Stomach smooth muscle (tissue), 2 donors: ENCODE results near the gene CYB5RL.
A peak's percentile ranks its signal among the peaks of the same experiment; 100 is the strongest.

ENCODE experiments used
- H3K27ac ChIP-seq: one replicate; pipeline ENCODE4 v1.7.0; 2013; ENCODE audit warnings: mild to moderate bottlenecking, low read length, inconsistent platforms
- H3K27me3 ChIP-seq, 2 donors: one replicate each; pipeline ENCODE4 v1.7.0; 2013; ENCODE audit warnings: low read length in 2 of 2; ENCODE audit not compliant: insufficient read depth in 2 of 2, control insufficient read depth in 1 of 2
- H3K36me3 ChIP-seq, 2 donors: one replicate each; pipeline ENCODE4 v1.7.0; 2013; ENCODE audit warnings: low read length in 2 of 2; ENCODE audit not compliant: control insufficient read depth in 2 of 2, insufficient read depth in 2 of 2
- H3K4me1 ChIP-seq: one replicate; pipeline ENCODE4 v1.7.0; 2013; ENCODE audit warnings: low read length; ENCODE audit not compliant: control insufficient read depth, insufficient read depth
- H3K4me3 ChIP-seq, 2 donors: one replicate each; pipeline ENCODE4 v1.7.0; 2013; ENCODE audit warnings: low read length in 2 of 2
- H3K9ac ChIP-seq, 2 donors: one replicate each; pipeline ENCODE4 v1.7.0; 2013; ENCODE audit warnings: low read length in 2 of 2, mild to moderate bottlenecking in 1 of 2
- H3K9me3 ChIP-seq, 2 donors: one replicate each; pipeline ENCODE4 v1.7.0; 2013; ENCODE audit warnings: low read length in 2 of 2; ENCODE audit not compliant: control insufficient read depth in 2 of 2
- donor health status: healthy.
- donor health status: Pancreatic carcinoma.

Gene CYB5RL

GRCh38 chr1:54199765-54200518, at the start of gene CYB5RL, which contains the start of gene MRPL37:
Gene CYB5RL, minus strand, starts transcription at chr1:54200030. Its CDS starts 4,414 bp downstream, at chr1:54195616.
Gene MRPL37, plus strand, starts transcription at chr1:54200167. Its CDS starts 77 bp downstream, at chr1:54200244.
- H3K27me3 ChIP-seq: no peaks in the 10 kb centered on the region
- H3K9ac ChIP-seq: peak within 1 kb of the TSS; percentile 94
- peaks cover 25% of the 10 kb centered on the region for H3K4me1 ChIP-seq
- no peaks in the 10 kb centered on the region for H3K9me3 ChIP-seq
- H3K36me3 ChIP-seq: peaks cover under 1 to 12% of the 10 kb centered on the region in 2 donors
- H3K4me3 ChIP-seq: peak within 1 kb of the TSS; percentile 82 to 98
- H3K27ac ChIP-seq: peak within 1 kb of the TSS; percentile 31

- peaks cover 15% of the 10 kb centered on the region for H3K4me1 ChIP-seq
- no peak overlapping the region for H3K4me3 ChIP-seq
- H3K27ac ChIP-seq: no peak overlapping the region
- no peaks in the 10 kb centered on the region for H3K27me3 ChIP-seq
- peaks cover 10 to 11% of the 10 kb centered on the region in 2 donors for H3K36me3 ChIP-seq
- H3K9me3 ChIP-seq: no peaks in the 10 kb centered on the region
- H3K9ac ChIP-seq: no peak overlapping the region
Observed at GRCh38 chr1:54248966-54249365, 49.1 kb upstream of the CYB5RL start.

GRCh38 chr1:54247863-54248515, 48.2 kb upstream of the CYB5RL start:
- Histone ChIP-seq H3K4me3 (no peak overlapping the region), H3K9ac (no peak overlapping the region), H3K36me3 (peaks cover 11 to 13% of the 10 kb centered on the region in 2 donors), H3K9me3 (no peaks in the 10 kb centered on the region), H3K27me3 (no peaks in the 10 kb centered on the region), H3K27ac (no peak overlapping the region), H3K4me1 (peaks cover 15% of the 10 kb centered on the region)

- Histone ChIP-seq H3K4me3 (no peak overlapping the region), H3K36me3 (peaks cover 13 to 16% of the 10 kb centered on the region in 2 donors), H3K27ac (no peak overlapping the region), H3K9ac (no peak overlapping the region), H3K27me3 (no peaks in the 10 kb centered on the region), H3K9me3 (no peaks in the 10 kb centered on the region), H3K4me1 (peaks cover 15% of the 10 kb centered on the region)
Observed at GRCh38 chr1:54246116-54246721, 46.4 kb upstream of the CYB5RL start.

GRCh38 chr1:54245501-54245900, 45.7 kb upstream of the CYB5RL start:
- Histone ChIP-seq H3K4me3 (no peak overlapping the region), H3K27me3 (no peaks in the 10 kb centered on the region), H3K9me3 (no peaks in the 10 kb centered on the region), H3K9ac (no peak overlapping the region), H3K4me1 (peaks cover 15% of the 10 kb centered on the region), H3K36me3 (peaks cover 8 to 16% of the 10 kb centered on the region in 2 donors), H3K27ac (no peak overlapping the region)

- H3K27me3 ChIP-seq: no peaks in the 10 kb centered on the region
- H3K9ac ChIP-seq: no peak overlapping the region
- H3K4me3 ChIP-seq: no peak overlapping the region
- H3K4me1 ChIP-seq: peaks cover 15% of the 10 kb centered on the region
- H3K9me3 ChIP-seq: no peaks in the 10 kb centered on the region
- peaks cover 8 to 17% of the 10 kb centered on the region in 2 donors for H3K36me3 ChIP-seq
- H3K27ac ChIP-seq: no peak overlapping the region
Observed at GRCh38 chr1:54244655-54245054, 44.8 kb upstream of the CYB5RL start.

- H3K36me3 ChIP-seq: peaks cover 11 to 19% of the 10 kb centered on the region in 2 donors
- H3K4me1 ChIP-seq: peaks cover 13% of the 10 kb centered on the region
- H3K9ac ChIP-seq: no peak overlapping the region
- H3K4me3 ChIP-seq: no peak overlapping the region
- no peaks in the 10 kb centered on the region for H3K9me3 ChIP-seq
- H3K27ac ChIP-seq: no peak overlapping the region
- H3K27me3 ChIP-seq: no peaks in the 10 kb centered on the region
Observed at GRCh38 chr1:54243022-54243421, 43.2 kb upstream of the CYB5RL start.

GRCh38 chr1:54241364-54241763, 41.5 kb upstream of the CYB5RL start:
- Histone ChIP-seq H3K4me3 (no peak overlapping the region), H3K9ac (no peak overlapping the region), H3K36me3 (peaks cover 25 to 33% of the 10 kb centered on the region in 2 donors), H3K9me3 (no peaks in the 10 kb centered on the region), H3K27ac (no peak overlapping the region), H3K27me3 (no peaks in the 10 kb centered on the region), H3K4me1 (peaks cover 13% of the 10 kb centered on the region)

GRCh38 chr1:54240741-54241335, 41.0 kb upstream of the CYB5RL start:
- Histone ChIP-seq H3K9ac (no peak overlapping the region), H3K27me3 (no peaks in the 10 kb centered on the region), H3K27ac (no peak overlapping the region), H3K9me3 (no peaks in the 10 kb centered on the region), H3K36me3 (peaks cover 25 to 33% of the 10 kb centered on the region in 2 donors), H3K4me1 (peaks cover 9% of the 10 kb centered on the region), H3K4me3 (no peak overlapping the region)

GRCh38 chr1:54239631-54240031, 39.8 kb upstream of the CYB5RL start:
- Histone ChIP-seq H3K4me3 (no peak overlapping the region), H3K36me3 (peaks cover 25 to 31% of the 10 kb centered on the region in 2 donors), H3K27me3 (no peaks in the 10 kb centered on the region), H3K9me3 (no peaks in the 10 kb centered on the region), H3K9ac (no peak overlapping the region), H3K4me1 (peaks cover 3% of the 10 kb centered on the region), H3K27ac (no peak overlapping the region)
